ENCODE measurements around the gene TMC8.
"Not testable (repeated sequence)": the region's sequence is repeated elsewhere in the genome, so short reads cannot be mapped to it uniquely, and the experiment has no call there.

The TMC8 gene

DNA sequence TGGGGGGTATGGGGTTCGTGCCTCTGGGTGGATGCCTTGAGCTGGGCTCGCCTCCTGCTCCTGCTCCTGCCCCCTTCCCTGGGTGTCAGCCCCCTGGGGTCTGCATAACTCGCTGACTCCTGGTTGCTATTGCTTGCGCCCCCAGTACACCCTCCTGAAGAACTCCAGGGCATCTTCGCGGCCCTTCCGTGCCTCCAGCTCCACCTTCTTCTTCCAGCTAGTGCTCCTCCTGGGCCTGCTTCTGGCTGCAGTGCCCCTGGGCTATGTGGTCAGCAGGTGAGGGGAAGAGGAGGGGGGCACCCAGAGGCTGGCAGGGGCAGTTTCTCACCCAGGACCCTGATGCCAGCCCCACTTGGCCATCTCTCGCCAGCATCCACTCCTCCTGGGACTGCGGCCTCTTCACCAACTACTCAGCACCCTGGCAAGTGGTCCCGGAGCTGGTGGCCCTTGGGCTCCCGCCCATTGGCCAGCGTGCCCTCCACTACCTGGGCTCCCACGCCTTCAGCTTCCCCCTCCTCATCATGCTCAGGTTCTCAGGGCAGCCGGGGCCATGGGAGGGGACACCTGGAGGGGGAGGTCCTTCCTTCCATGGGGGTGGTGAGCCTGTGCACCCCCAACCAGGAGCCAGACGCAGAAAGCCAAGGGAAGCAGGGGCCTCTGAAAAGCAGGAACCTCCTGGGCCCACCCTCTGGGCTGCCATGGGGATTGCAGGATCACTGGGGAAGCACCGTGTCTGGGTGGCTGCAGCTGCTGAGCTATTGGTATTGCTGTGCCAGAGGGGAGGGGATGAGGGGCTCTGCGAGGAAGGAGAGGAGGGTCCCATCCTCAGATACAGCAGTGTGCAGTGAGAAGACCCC, 7.9 kb downstream of the TMC8 start:
- DNase-seq, result no peak

DNA sequence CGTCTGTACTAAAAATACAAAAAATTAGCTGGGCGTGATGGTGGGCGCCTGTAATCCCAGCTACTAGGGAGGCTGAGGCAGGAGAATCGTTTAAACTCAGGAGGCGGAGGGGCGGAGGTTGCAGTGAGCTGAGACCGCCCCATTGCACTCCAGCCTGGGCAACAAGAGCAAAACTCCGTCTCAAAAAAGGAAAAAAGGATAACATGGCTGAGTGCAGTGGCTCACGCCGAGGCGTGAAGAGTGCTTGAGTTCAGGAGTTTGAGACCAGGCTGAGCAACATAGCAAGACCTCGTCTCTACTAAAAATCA, 9.2 kb downstream of the TMC8 start:
- DNase-seq, result not testable (repeated sequence)

DNA sequence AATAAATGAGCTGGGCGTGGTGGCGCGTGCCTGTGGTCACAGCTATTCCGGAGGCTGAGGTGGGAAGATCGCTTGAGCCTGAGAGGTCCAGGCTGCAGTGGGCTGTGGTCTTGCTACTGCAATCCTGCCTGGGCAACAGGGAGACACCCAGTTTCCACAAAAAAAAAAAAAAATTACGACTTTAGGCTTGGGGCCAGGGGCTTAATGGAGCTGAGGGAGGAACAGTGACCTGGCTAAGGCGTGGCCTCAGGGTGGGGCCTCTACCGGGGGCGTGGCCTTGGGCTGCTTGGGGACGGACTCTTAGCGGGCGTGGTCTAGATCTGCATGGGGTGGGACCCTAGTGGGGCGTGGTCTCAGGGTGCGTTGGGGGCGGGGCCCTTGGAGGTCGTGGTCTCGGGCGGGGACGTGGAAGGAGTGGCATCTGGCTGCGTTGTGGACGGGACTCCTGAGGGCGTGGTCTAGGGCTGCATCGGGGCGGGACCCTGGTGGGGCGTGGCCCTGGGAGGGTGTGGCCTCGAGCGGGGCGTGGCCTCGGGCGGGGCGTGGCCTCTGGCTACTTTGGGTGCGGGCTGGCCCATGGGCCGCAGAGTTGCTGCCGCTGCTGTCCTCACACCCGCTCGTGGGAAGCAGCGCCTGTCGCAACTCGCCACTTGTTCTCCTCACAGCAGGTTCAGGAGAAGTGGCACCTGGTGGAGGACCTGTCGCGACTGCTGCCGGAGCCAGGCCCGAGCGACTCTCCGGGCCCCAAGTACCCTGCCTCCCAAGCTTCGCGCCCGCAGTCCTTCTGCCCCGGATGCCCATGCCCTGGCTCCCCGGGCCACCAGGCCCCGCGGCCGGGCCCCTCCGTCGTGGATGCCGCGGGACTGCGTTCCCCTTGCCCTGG, 9.8 kb downstream of the TMC8 start:
- peak in 1 of 2 donors; percentile 45 for DNase-seq

DNA sequence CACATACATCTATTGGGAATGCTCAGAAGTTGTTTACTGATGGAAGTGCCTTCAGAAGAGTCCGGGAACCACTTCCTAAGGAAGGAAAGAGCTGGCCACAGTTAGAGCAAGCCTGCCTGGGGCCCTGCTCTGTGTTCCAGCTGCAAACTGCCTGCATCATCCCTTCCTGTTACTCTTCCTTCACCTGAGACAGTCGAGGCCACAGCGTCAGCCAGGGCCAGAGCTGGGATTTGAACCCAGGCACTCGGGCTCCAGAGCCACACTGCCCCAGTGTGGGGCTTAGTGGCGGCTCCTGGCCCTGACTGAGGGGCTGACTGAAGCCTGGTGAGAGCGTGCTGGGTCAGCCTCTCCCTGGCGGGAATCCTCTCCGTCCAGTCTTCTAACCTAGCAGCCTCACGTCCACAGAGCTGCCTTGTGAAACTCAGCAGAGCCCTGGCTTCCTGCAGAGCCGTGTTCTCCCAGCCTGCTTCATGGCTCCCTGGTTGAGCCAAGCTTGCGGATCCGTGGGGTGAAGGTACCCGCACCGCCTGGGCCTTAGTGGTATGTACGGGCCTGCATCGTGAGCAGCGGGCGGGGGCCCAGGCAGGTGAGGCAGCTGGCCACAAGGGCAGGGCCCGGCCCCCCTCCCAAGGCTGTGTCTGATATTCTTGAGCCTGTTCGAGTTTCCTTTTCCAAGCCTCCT, 11.0 kb downstream of the TMC8 start:
- no peak for DNase-seq

DNA sequence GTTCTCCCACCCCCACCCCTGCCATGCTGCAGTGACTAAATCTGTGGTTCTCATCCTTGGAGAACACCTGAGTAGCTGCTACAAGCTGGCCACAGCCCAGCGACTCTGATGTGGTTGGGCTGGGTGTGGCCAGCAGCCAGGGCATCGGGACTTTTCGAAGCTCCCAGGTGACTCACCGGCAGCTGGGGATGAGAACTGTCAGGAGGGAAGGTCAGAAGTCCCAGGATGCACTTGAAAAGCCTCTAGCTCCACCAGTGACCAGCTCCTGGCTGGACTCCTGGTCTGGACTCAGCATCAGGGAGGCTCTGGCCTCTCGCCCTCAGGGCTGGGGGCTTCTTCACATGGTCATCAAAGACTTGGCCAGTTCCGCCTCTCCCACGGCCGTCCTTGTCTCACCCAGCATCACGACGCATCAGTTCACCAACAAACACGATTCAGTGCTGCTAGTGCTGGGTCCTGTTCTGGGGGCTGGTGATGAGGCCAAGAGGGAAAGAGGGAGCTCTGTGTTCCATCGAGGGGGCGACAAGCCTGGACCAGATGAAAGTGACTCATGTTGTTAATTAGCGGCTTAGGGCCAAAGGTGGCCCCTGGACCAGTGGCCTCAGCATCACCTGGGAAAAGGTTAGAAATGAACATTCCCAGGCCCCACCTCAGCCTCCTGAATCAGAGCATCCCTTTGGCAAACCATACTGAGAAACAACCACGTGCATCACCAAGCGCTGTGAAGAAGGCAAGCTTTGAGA, 11.7 kb downstream of the TMC8 start:
- DNase-seq, result no peak

DNA sequence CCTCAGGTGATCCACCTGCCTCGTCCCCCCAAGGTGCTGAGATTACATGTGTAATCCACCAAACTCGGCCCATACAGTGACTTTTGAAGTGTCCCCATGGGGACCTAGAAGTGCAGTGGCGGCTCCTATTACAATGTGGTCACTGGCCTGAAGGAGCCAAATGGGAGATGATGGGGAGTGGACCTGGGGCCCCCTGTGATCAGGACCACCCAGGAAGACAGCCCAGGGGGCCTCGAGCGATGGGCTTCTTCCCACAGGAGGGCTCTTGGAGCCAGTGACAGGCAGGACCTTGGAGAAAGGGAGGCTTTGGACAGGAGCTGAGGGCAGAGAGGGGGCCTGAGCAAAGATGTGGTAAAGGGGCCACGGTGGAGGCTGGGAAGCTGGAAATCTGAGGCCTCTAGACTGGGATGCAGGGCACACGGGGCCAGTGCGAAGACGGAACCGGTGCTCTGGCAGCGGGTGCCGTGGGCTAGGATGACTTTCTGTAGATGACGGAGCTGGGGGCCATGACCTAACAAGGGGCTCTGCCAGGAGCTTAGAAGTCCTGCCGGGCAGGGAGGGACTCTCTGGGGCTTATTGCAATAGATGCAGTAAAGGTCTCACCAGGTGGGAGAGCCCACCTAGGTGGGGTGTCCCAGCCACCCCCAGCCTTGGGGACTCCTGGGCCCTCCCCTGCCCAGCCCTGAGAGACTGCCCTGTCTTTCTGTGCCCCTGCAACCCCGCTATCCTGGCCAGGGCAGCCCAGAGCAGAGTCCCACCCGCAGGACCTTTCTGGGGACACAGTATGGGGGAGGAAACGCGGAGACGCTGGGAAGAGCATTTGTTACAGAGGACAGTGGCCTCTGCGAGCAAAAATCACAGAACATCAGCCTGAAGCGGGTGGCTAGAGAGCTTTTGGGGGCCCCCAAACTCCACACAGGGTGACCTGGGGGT, 12.9 kb downstream of the TMC8 start:
- no peak for DNase-seq

DNA sequence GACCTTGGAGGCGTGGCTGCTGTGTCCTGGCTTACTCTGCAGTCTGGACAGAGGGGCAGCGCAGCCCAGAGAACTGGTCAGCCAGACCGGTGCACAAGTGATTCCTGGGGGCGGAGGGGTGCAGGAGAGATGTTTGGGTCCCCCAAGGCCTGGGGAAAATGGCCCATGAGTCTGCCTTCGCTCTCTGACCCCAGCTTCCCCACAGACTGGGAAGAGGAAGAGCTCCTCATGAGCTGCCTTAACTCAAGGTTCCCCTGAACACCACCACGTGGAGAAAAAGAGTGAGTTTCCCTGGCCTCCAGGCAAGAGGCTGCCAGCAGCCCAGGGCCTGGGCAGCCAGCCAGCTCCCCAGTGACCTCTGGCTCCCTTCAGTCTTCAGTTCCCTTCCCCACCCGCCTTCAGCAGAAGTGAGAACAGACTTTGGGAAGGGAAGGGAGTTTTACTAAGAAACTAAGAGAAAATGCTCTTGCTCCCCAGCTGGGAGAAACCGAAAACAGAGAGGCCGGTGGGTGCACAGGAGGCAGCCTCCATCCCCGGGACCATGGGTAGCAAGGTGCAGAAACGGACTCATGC, 13.7 kb downstream of the TMC8 start:
- DNase-seq, result peak; percentile 38 to 58

DNA sequence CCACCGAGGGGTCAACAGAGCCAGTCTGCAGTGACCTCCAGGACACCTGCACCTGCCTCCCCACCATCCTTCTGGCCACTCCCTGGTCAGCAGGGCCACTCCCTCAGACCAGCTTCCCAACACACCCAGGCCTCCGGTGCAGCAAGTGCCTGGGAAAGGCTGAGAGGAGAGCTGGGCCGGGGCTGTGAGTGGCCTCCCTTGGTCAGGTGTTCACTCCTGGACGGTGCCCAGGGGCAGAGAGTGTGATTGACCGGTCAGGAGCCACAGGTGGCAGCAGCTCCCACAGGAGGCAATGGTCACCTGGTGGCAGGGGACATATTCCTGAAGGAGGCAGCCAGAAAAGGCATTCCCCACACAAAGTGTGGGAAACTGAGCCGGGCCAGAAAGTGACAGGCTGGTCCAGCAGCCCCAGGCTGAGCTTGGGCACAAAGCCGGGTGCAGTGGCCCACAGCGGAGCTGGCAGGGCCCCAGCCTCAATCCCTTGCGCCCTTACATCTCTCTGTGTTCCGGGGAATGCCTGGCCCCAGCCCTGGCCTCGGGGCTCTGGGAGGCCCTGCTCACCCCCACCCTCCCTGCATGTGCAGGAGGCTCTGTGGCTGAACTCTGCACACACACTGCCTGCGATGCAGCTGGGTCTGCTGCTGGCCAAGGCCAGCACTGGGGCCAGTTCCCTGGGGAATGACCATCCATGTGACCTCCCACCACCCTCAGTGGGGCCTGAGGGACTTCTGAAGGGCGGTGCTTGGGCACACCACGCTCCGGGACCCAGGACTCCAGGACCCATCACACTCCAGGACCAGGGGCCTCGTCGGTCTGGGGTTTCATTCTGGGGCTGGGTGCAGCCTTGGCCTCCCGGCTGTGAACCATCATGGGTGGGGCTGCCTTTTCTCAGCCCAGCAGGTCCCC, 14.4 kb downstream of the TMC8 start:
- DNase-seq, result peak in 1 of 2 donors; percentile 50

DNA sequence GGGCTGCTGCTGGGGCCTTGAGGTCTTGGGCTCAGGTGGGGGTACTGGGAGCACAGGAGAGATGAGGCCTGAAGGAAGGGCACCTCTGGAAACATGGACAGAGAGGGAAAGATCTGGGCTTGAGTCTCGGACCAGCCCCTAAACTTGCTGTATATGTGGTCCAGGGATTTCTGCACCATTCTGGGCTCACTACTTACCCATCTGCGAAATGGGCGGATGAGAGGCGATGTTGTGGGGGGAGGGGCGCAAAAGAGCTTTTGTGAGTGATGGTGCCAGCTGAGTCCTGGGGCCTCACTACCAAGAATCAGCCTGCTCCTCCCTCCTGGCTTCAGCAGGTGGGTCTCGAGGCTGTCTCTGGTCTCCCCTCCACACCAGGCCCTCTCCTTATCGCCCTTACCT, 15.9 kb downstream of the TMC8 start:
- DNase-seq, result no peak

DNA sequence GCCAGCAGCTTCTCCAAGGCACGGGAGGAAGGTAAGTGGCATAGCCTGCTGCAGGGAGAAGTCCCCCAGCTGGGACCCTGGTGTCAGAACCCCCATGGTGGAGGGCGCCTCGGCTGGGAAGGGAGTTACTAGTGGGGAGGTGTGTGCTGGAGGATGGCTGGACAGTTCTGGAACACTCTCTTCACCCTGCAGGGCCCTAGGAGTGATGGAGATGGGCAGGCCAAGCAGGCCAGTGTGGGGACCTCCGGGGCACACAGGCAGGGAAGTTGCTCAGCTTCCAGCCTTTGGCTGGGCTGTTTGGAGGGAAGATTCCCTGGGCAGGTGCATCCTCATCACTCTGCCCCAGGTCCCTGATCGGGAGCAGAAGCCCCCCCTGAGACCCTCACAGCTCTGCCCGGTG, 16.3 kb downstream of the TMC8 start:
- no peak for DNase-seq

DNA sequence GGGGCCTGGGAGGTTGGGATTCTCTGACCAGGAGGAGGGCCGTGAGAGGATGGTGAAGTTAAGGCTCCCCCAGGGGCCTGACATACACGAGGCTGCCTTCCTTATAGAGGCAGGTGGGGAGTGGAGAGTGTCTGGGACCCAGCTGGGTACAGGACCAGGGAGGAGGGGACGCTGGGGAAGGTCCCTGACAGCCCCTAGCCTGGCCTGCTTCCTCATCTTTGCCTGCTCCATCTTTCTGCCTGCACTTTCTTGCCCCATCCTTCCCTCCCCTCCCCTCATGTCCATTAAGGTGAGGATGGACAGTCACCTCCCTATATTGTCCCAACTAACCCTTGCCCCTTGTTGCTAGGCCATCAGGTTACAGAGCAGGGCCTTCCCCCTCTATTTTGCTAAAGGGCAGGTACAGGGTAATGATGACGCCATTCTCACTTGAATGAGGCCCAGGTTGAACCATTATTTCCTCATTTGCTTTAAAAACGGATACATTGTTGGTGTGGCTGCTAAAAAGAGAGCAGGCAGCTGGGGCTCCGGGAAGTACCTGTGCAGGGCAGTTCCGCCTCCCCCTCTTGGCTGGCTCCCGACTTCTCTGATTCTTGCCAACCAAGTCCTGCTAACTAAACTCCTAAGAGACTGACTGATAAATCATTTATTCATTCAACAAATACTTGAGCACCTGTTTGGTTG, 16.9 kb downstream of the TMC8 start:
- no peak for DNase-seq

DNA sequence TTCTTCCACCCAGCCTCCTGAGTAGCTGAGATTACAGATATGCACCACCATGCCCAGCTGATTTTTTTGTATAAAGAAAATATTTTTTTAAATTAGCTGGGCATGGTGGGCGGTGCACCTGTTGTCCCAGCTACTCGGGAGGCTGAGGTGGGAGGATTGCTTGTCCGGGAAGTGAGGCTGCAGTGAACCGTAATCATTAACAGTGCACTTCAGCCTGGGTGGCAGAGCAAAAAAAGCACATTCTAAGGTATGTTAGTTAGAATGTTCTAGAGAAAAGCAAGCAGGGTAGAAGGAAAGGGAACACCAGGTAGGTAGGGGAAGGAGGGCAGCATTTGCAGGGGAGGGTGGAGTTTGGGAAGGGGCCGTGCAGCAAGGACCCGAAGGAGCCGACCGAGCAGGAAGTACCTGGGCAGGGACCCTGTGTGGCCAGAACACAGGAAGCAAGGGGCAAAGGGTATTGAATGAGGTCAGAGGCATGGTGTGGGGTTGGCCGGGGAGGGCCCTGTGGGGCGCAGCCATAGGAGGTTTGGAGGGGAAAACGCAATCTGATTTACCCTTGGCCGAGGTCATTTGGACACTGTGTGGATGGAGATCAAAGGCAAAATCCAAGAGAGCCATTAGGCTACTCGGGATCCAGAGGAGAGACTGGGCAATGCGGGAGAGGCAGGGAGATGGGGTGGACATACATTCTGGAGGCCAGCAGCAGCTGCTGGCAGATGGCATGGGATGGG, 17.9 kb downstream of the TMC8 start:
- no peak for DNase-seq

DNA sequence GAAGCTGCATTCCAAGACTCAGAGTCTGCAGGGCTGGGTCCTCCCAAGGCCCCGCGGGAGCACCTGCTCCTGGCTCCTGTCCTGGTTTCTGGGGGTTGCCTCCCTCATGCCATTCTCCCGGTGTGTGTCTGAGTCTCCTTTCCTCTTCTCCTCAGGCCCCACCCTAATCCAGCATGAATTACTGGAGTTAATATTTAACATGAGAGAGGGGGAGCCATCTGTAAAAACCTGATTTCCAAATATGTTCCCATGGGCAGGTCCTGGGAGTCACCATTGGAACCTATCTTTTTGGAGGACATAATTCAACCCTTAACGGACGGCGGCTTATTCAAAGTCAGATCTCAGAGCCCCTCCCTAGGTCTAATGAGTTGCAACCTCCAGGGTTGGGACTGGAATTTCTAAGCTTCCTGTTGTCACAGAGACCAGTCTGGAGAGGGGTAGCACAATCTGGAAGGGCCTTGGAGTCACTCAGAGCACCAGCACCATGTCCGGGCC, 21.0 kb downstream of the TMC8 start:
- no peak for DNase-seq

DNA sequence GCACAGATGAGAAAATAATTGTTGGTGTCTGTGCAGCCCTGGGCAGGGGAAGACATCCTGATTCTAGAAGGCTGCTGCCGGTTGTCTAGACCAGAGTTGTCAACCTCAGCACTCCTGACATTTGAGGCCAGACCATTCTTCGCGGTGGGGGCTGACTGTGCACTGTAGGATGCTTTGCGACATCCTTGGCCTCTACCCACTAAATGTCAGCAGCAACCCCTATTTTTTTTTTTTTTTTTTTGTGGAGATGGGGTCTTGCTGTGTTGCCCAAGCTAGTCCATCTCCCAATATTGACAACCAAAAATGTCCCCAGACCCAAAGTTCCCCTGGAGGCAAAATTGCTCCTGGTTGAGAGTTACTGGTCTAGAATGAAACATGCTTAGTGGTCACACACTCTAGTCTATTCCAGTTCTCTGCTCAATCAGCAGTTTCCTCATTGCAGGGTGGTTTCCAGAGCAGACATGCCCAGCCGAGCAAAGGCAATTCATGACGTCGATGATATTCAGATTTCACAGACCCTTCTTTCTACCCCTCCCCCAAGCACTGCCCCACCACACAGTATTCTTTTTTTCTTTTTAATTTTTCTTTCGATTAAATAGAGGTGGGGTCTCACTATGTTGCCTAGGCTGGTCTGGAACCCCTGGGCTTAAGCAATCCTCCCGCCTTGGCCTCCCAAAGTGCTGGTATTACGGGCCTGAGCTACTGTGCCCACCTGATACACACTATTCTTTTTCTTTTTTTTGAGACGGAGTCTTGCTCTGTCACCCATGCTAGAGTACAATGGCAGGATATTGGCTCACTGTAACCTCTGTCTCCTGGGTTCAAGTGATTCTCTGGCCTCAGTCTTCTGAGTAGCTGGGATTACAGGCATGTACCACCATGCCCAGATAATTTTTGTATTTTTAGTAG, 24.6 kb downstream of the TMC8 start:
- no peak for DNase-seq

DNA sequence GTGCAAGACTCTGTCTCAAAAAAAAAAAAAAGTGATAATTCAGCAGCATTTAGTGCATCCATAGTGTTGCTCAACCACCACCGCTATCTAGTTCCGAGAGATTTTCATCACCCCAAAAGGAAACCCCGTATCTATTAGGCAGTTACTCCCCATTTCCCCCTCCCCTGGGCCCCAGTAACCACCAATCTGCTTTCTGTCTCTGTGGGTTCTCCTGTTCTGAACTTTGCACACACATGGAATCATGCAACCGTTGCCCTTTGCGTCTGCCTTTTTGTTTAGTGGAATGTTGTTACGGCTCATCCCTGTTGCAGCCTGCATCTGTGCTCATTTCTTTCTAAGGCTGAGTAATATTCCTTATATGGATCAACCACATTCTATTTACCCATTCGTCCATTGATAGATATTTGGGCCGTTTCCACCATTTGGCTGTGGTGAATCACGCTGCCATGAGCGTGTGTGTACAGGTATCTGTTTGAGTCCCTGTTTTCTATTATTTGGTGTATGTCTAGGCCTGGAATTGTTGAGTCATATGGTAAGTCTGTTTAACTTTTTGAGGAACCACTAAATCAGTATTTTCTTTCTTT, 29.1 kb downstream of the TMC8 start:
- DNase-seq, result no peak

DNA sequence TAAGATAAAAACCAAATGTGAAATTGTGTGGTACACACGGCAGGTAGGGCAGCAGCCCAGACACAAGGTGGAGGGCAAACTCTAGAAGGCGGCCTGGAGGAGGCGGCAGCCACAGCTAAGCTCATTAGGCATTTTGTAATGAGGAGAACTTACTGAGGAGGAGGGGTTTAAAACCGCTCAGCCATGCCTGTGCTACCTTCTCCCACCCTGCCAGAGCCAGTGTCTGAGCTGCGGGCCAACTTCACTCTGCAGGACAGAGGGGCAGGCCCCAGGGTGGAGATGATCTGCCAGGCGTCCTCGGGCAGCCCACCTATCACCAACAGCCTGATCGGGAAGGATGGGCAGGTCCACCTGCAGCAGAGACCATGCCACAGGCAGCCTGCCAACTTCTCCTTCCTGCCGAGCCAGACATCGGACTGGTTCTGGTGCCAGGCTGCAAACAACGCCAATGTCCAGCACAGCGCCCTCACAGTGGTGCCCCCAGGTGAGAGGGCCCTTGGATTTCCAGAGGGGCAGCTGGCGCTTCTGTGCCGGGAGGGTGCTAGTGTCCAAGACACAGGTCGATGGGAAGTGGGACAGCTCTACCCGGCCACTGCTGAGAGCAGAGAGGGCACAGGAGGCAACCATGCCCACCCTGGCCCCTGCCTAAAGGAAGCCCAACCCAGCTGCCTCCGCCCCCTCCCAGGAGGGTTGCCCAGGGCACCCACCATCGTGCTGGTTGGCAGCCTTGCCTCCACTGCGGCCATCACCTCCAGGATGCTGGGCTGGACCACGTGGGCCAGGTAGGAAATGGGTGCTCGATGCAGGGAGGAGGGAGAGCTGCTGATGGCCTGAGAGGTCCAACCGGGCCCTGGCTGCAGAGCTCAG, 33.5 kb downstream of the TMC8 start:
- DNase-seq, result no peak

Data from hippocampal formation (tissue), 2 donors.